PC-9 (cell line): ENCODE data around the gene KCNQ1OT1.

Source experiments
- EZH2 ChIP-seq: fragments of 200-600 bp; sonication (generic); IDR thresholded peaks from 2 replicates; pipeline ENCODE4 v1.8.0; 2017; ENCODE audit warnings: antibody characterized with exemption, low read depth
- TF ChIP-seq, protein P1 (sequence below): fragments of 200-600 bp; sonication (generic); conservative IDR thresholded peaks from 2 replicates; pipeline ENCODE4 v1.6.1; 2017; ENCODE audit warnings: mixed run types, antibody characterized with exemption, mild to moderate bottlenecking, moderate library complexity

- TF ChIP-seq, protein P1, sequence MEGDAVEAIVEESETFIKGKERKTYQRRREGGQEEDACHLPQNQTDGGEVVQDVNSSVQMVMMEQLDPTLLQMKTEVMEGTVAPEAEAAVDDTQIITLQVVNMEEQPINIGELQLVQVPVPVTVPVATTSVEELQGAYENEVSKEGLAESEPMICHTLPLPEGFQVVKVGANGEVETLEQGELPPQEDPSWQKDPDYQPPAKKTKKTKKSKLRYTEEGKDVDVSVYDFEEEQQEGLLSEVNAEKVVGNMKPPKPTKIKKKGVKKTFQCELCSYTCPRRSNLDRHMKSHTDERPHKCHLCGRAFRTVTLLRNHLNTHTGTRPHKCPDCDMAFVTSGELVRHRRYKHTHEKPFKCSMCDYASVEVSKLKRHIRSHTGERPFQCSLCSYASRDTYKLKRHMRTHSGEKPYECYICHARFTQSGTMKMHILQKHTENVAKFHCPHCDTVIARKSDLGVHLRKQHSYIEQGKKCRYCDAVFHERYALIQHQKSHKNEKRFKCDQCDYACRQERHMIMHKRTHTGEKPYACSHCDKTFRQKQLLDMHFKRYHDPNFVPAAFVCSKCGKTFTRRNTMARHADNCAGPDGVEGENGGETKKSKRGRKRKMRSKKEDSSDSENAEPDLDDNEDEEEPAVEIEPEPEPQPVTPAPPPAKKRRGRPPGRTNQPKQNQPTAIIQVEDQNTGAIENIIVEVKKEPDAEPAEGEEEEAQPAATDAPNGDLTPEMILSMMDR, result no peak
- TF ChIP-seq EZH2, result no peak
These were observed 30.9 kb downstream of the KCNQ1OT1 start for GRCh38 chr11:2668876-2669275.
